K562 (cell line): ENCODE measurements around the gene IPO13. TPM values are rescaled to one million over a fixed set of nuclear protein-coding genes. Genes with fewer than 3 reads are reported as not detected.

Experiments
- ETV6 ChIP-seq, 3 experiments: fragments of 150-350 bp in 1 of 3; sonication (generic) in 1 of 3; formaldehyde crosslinking in 1 of 3; IDR thresholded peaks; 2 replicates each; pipeline versions ENCODE4 v1.6.1 to v1.8.0; 2014 to 2022; ENCODE audit warnings: borderline replicate concordance in 2 of 3, low read depth in 2 of 3, antibody characterized with exemption in 1 of 3, low read length in 1 of 3, mild to moderate bottlenecking in 1 of 3, missing genetic modification reagents in 1 of 3
- EWSR1 ChIP-seq: fragments of 450-650 bp; IDR thresholded peaks from 2 replicates; pipeline ENCODE4 v1.6.1; 2018; ENCODE audit warnings: borderline replicate concordance, mild to moderate bottlenecking, low read depth, moderate library complexity; ENCODE audit not compliant: partially characterized antibody
- GABPB2 ChIP-seq: fragments of 250-450 bp; sonication (Bioruptor Pico); conservative IDR thresholded peaks from 2 replicates; pipeline ENCODE4 v1.5.1; 2021; ENCODE audit warnings: mild to moderate bottlenecking
- HDAC6 ChIP-seq: IDR thresholded peaks from 2 replicates; pipeline ENCODE4 v1.6.1; 2012; ENCODE audit warnings: low read depth, mild to moderate bottlenecking, control low read depth, inconsistent platforms, low read length, moderate library complexity
- ID3 ChIP-seq, 2 experiments: fragments of 250-450 bp in 1 of 2; fragments of 450-650 bp in 1 of 2; sonication (Bioruptor Pico) in 1 of 2; IDR thresholded peaks; 2 replicates each; pipeline versions ENCODE4 v1.6.1 to v1.8.0; 2016 to 2021; ENCODE audit warnings: mild to moderate bottlenecking in 2 of 2, moderate library complexity in 2 of 2, missing compliant biosample characterization in 1 of 2, missing genetic modification characterization in 1 of 2
- KLF1 ChIP-seq: fragments of 450-650 bp; IDR thresholded peaks from 2 replicates; pipeline ENCODE4 v1.6.1; 2016; ENCODE audit warnings: missing genetic modification characterization, missing compliant biosample characterization
- MEIS2 ChIP-seq: fragments of 450-650 bp; IDR thresholded peaks from 2 replicates; pipeline ENCODE4 v1.6.1; 2014; ENCODE audit warnings: mild to moderate bottlenecking; ENCODE audit not compliant: partially characterized antibody
- MNT ChIP-seq, 2 experiments: fragments of 450-650 bp; conservative IDR thresholded peaks; 2 replicates each; pipeline ENCODE4 v1.6.1; 2017; ENCODE audit warnings: mild to moderate bottlenecking in 2 of 2, moderate library complexity in 2 of 2
- NFYB ChIP-seq: IDR thresholded peaks from 2 replicates; pipeline ENCODE4 v1.6.1; 2011; ENCODE audit warnings: mild to moderate bottlenecking, moderate library complexity; ENCODE audit not compliant: insufficient read length; ENCODE audit errors: extremely low read depth
- PTTG1 ChIP-seq: fragments of 450-650 bp; IDR thresholded peaks from 2 replicates; pipeline ENCODE4 v1.6.1; 2016; ENCODE audit warnings: low read depth, mild to moderate bottlenecking, missing genetic modification characterization, missing compliant biosample characterization
- RBM14 ChIP-seq: fragments of 200-400 bp; formaldehyde crosslinking; IDR thresholded peaks from 2 replicates; pipeline ENCODE4 v1.6.1; 2018; ENCODE audit warnings: low read depth, mild to moderate bottlenecking, low read length, moderate library complexity, borderline replicate concordance; ENCODE audit not compliant: insufficient read depth
- SRSF7 ChIP-seq: fragments of 200-400 bp; formaldehyde crosslinking; optimal IDR thresholded peaks from 2 replicates; pipeline ENCODE3; 2017; ENCODE audit warnings: mild to moderate bottlenecking, low read depth, low read length
- ZNF407 ChIP-seq: fragments of 450-650 bp; IDR thresholded peaks from 2 replicates; pipeline ENCODE4 v1.6.1; 2016; ENCODE audit warnings: low read depth
- ZNF668 ChIP-seq: fragments of 250-450 bp; sonication (Bioruptor Pico); IDR thresholded peaks from 2 replicates; pipeline ENCODE4 v1.8.0; 2022; ENCODE audit warnings: mild to moderate bottlenecking, inconsistent platforms
- ZNF76 ChIP-seq: fragments of 250-450 bp; sonication (Bioruptor Pico); IDR thresholded peaks from 2 replicates; pipeline ENCODE4 v1.4.0; 2020; ENCODE audit warnings: mild to moderate bottlenecking, moderate library complexity, borderline replicate concordance
- polyA plus RNA-seq, 8 experiments: library from polyadenylated mRNA; depleted of rRNA in 4 of 8; stranded (reverse) in 5 of 8; unstranded in 3 of 8; fragments of >200 nt; fragmentation: Nextera tagmentation in 2 of 8; fragmentation: Illumina TruSeq in 1 of 8; extraction: Ambion mirVana in 2 of 8; extraction: Trizol in 1 of 8; gene quantifications; 2 replicates each; pipeline versions ENCODE4 v1.2.1 to v1.2.3, GENCODE V29; 2011 to 2014; ENCODE audit warnings: inconsistent platforms in 1 of 8, missing spikeins in 1 of 8
- total RNA-seq, 7 experiments: library from RNA; depleted of rRNA in 6 of 7; stranded (reverse); fragments of >200 nt in 6 of 7; fragmentation: Illumina TruSeq in 2 of 7; extraction: Trizol in 2 of 7; gene quantifications; 2 replicates each; pipeline versions ENCODE4 v1.2.1 to v1.2.3, GENCODE V29; 2011 to 2021; ENCODE audit warnings: low replicate concordance in 1 of 7

The IPO13 gene
- total and polyA plus RNA-seq, 9 of the 15 experiments (the other 6 are each of a cell fraction or from before 2014, with no cell fraction given) = 7.0 to 30.8 (median 16.2) TPM

GRCh38 chr1:43974443-43975248, 27.9 kb downstream of the IPO13 start, which contains the start of gene ATP6V0B (continued):
- TF ChIP-seq PTTG1 (tag) (no peak), ZNF76 (CRISPR knock-in tag) (0 out of 2 replicates have a peak, but pooled peaks have one; percentile 55), KLF1 (tag) (0 out of 2 replicates have a peak, but pooled peaks have one; percentile 16), SRSF7 (no peak), GABPB2 (no peak), ZNF668 (CRISPR knock-in tag) (0 out of 2 replicates have a peak, but pooled peaks have one; percentile 11), HDAC6 (no peak), EWSR1 (no peak), MNT (conservative IDR thresholded peaks at IDR 0.05) (peak; percentile 97 to 99), MEIS2 (peak; percentile 30), NFYB (no peak), ZNF407 (no peak), RBM14 (0 out of 2 replicates have a peak, but pooled peaks have one; percentile 43), ETV6 (IDR thresholded peaks at IDR 0.05; ENCODE audit: borderline replicate concordance in 1 of 2, low read depth in 2 of 2, low read length in 1 of 2) (no peak), ETV6 (CRISPR knock-in tag; IDR thresholded peaks at IDR 0.05; ENCODE audit: borderline replicate concordance) (no peak), ID3 (CRISPR knock-in tag; IDR thresholded peaks at IDR 0.05) (no peak), ID3 (tag; IDR thresholded peaks at IDR 0.05) (peak; percentile 27; the same call in 1 of the 2 replicates)
